Stimulated activated CD4-positive, alpha-beta T cell treated with anti-CD3 and anti-CD28 coated beads, Interleukin-2, amount 100 ng/mL, for 24 hours (primary cell): ENCODE measurements around the gene MAP3K21.

Experiments
- DNase-seq, 2 donors: peaks; one replicate each; pipeline ENCODE4 v3.0.0-alpha.2; 2020

Gene MAP3K21

DNA sequence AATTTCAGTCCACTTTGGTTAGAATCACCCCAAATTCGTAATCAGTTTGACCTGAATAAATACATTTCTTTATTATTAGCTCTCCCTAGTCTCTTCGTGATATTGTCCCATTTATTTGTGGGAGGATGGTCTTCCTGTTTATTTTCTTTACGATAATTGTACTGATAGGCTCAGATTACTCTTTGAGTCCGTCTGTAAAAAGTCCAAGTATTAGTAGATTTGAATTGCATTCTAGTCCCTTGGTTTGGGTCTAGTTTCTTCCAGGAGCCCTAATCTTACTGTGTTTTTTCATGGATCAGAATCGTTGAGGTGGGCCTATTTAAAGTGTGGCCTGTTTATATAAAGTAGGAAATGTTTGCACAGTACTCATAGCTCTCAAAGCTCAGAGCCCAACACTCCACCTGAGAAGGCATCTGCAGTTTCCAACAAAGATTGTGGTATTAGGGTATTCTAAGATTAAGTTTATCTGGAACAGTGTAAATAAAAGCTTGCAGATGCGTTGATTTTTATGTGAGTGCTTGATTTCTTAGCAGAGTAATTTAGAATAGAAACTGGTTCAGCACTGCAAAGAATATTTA lies 33.1 kb downstream of the MAP3K21 start:
- no peak for DNase-seq

DNA sequence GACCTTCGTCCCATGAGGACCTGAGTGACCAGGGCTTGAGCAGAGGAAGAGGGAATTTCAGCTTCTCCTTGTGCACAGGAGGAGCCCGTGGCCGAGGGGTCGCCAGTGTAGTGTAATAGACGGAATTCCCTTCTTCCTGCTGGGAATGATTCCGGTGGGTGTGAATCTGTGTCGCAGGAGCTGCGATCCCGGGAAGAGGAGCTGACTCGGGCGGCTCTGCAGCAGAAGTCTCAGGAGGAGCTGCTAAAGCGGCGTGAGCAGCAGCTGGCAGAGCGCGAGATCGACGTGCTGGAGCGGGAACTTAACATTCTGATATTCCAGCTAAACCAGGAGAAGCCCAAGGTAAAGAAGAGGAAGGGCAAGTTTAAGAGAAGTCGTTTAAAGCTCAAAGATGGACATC lies 34.4 kb downstream of the MAP3K21 start:
- DNase-seq: no peak

DNA sequence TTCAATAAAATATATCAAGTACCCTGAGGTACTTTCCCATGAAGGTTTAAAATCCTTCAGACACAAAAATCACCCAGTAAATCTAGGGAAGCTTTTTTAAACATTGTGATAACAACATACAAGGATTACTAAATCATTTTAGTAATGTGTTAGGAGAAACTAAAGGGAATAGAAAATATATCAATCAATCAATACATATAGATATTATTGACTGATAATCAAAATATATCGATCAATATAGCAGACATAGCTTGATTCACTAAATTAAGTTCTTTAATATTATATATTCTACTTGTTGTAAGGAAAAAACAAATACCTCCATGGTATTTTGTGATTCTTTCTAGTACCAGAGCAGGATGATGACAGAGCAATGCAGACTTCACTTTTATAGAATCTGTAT lies 35.2 kb downstream of the MAP3K21 start:
- DNase-seq: no peak

DNA sequence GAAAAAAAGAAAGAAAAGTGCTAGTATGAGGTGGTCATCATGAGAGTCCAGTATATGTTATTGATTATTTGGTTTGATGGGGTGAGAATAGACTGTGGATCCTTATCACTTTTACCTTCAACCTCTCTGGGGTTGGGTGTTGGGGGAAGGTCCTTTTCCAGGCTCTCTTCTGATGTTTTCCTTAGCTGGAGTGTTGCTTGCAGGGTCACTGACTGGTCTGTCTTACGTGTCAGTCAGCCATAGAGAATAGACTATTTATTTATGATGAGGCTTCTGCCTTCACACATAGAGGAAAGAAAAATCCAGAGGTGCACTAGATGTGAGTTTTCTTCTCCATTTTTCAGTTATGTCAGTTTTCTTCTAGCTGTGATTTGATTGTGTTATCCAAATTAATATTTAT lies 36.5 kb downstream of the MAP3K21 start:
- DNase-seq: no peak

DNA sequence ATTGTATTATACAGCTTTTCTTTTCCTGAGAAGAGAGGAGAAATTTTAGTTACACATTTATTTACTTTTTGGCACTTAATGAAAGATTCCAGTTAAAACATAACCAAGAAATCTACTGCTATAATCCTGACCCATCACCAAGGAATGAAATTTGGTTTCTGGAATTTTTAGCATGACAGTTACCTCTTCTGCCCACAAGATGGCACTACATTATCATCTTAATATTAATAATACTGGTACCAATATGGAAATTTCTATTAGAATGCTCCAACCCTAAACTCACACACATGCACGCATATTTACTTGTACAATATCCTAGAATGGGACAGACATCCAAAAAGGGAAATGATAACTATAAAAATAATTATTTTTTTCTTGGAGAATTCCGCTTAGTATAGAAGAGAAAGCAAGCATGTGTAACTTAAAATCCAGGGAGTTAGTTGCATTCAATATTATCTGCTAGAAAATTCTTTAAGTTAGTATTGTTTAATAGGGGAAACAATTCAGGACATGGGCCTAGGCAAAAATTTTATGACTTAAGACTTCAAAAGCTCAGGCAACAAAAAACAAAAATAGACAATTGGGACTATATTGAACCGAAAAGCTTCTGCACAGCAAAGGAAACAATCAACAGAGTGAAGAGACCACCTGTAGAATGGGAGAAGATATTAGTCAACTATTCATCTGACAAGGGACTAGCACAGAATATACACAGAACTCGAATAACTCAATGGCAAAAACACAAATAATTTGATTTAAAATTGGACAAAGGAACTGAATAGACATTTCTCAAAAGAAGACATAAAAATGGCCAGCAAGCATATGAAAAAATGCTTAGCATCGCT lies 37.4 kb downstream of the MAP3K21 start:
- DNase-seq: no peak

DNA sequence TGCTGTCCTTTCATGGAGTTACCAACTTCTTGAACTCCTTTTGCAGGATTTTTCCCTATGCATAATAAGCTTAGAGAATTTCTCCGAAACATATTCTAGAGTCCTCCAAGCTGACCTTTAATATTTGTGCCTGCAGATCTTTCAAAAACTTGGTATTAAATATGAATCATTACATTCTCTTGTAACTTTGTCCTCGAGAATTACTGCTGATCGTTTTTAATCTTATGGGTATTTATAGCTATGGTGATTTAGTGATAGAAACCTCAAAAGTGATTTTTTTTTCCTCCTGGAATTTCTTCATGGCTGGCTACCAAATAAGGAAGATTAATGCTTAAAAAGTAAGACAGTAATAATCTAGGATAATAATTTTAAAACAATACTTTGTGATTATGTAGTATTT lies 39.1 kb downstream of the MAP3K21 start:
- DNase-seq: no peak

DNA sequence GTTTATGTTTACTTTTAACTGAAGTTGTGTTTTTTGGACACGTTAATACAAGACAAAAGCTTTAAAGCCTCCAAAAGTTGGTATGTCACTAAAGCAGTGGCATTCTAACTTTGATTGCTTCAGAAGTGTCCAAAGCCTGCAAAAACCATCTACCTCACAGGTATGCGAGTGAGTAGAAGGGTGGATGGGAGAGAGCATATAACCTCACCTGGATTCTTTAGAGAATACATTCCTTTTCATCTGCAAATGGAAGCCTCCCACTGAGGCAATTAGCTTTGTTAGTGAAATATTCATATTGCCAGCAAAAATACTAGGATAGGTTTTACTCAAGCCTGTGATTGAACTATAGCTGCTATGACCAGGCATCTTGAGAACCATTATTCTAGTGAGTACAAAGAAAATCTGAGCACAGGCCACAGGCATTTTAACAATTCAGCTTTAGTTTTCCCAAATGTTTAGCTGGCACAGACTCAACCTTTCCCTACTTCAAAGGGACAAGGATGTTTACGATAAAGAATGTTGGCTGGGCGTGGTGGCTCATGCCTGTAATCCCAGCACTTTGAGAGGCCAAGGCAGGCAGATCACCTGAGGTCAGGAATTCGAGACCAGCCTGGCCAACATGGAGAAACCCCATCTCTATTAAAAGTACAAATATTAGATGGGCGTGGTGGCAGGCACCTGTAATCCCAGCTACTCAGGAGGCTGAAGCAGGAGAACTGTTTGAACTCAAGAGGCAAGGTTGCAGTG lies 39.7 kb downstream of the MAP3K21 start:
- no peak for DNase-seq

DNA sequence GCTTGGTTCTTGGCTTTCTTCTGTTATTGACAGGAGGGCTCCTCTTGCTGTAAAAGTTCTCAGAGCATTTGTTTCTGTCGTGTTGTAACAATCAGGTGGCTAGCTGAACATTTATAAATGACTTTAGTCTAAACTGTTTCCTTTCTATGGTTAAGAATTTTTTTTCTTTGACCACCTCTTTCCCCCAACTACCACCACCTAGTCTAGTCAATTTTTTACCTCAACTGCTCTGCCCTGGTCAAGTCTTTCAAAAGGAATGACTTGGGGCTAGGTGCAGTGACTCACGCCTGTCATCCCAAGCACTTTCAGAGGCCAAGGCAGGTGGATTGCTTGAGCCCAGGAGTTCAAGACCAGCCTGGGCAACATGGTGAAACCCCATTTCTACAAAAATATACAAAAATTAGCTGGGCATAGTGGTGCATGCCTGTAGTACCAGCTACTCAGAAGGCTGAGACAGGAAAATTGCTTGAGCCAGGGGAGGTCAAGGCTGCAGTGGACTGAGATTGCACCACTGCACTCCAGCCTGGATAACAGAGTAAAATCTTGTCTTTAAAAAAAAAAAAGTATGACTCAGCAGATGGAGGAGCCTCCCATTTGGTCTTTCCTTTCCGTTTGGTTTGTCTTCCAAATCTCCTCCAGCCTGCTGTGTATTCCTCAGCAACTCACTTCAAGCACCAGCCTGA lies 40.7 kb downstream of the MAP3K21 start:
- no peak for DNase-seq

DNA sequence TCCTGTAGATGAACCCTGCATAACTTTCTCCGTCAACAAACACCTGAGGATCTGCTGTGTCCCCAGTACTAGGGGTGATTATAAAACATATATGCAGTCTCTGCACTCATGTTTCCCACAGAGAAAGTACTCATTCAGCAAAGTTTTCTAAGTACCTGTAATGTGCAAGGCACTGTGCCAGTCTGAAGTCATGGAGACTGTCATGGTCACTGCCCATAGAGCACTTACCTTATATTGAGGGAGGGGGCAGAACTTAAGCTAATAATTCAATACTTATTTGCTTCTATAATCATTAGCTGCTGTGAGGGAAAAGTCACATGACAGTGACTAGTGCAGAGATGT lies 41.2 kb downstream of the MAP3K21 start:
- no peak for DNase-seq

DNA sequence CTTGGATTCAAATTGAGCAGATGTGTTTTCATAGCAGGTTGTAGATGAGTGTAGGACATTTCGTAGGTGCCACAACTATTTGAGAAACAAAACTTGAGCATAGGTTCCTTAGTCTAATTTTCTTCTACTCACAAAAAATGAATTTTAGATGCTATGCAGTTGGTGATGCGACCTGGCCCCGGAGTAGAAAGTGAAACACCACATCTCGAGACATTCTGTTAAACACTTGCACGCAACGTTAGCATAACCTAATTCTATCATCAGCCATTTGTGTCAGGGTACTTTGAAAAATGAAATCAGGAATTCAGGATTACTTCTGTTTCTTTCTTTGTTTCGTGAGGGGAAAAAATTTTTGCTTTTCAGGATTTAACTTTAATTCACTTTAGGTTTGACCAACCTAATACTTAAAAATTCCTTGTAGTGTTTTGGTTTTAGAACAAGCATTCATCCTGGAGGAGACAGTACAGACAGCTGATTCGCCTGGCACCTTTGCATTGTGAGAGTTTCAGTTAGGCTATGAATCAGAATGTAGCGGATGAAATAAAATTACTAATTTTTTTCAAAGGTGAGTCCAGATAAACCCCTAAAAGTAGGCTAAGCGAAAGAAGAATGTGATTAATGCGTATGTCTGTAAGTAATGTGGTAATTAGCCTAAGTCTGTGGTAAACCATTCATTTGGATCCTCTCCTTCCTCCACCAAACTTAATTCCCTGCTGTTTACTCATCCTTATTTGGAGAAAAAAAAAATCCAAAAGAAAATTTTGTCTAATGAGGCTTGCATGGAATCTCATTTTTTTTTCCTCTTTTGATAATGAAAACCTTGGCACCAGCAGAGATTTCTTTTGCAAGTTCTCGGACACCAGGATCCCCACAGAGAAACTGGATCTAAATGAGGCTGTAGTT lies 44.9 kb downstream of the MAP3K21 start:
- no peak for DNase-seq

DNA sequence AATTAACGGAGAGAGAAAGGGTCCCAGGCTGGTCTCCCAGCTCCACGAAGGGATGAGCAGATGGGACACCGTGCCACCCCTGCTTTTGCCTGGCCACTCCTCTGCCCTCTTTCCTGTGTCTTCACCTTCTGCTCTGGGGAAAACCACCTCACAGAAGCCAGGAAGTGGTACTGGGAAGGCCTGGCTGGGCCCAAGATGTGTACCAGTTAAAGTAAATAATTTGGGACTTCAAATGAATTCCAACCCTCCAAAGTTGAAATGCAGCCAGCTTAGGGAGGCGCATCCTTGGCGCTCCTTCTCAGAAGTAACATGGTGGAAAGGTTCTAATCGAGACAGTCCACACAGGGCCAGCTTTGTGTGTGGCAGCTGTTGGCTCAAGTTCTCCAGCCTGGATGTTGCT lies 45.7 kb downstream of the MAP3K21 start:
- DNase-seq: no peak

DNA sequence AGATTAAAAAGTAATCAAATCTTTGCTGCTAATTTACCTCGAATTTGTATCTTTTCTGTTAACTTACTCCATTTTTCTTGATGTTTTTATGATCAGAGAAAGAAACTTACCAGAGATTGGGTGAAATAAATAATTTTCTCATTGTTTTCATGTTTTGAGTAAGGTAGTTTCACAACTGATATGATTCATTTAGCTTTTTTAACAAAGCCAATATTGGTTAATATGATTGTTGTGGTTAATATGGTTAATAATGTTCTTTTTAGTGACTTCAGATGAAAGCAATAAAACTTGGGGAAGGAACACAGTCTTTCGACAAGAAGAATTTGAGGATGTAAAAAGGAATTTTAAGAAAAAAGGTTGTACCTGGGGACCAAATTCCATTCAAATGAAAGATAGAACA lies 48.1 kb downstream of the MAP3K21 start:
- no peak for DNase-seq

DNA sequence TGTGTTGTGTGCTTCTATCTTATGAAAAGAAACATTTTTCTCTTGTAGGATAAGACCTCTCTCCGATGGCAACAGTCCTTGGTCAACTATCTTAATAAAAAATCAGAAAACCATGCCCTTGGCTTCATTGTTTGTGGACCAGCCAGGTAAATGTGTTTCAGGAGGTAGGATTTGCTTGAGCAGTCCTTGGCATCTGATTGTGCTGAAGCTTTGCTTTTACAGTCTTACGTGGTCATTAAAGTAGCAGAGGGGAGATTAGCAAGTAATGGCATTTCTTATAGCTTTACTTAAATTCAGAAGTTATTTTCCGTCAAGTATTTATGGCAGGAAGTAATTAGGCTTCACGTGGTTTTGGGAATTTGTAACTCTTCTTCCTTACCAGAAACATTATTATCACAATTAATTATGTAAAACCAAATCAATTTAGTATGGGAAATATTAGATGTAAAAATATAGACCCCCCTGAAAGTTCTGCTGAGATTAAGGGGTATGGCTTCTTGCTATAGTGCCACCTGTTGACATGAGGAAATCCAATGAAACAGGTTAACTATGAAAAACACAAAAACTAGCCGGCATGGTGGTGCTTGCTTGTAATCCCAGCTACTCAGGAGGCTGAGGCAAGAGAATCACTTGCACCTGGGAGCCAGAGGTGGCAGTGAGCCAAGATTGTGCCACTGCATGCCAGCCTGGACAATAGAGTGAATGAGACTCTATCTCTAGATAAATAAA lies 49.0 kb downstream of the MAP3K21 start:
- no peak for DNase-seq

DNA sequence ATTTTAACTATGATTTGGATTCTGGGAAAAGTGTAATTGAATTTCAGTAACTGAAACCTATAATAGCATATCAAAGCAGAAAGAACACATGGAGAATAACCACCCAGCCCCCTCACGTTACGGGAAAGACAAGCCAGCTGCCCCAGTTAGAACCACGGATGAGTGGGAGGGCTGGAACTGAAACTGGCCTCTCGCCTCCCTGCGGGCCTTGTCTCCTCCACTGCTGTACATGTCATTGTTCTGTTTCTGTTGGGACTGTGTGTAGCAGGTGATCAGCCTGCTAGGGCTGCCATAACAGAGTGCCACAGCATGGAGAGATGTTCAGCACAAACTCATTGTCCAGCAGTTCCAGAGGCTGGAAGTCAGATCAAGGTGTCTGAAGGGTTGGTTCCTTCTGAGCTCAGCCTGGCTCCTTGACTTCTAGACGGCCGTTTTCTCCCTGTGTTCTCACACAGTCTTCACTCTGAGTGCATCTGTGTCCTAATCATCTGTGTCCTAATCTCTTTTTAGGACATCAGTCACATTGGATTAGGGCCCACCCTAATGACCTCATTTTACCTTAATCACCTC lies 52.4 kb downstream of the MAP3K21 start:
- no peak for DNase-seq

DNA sequence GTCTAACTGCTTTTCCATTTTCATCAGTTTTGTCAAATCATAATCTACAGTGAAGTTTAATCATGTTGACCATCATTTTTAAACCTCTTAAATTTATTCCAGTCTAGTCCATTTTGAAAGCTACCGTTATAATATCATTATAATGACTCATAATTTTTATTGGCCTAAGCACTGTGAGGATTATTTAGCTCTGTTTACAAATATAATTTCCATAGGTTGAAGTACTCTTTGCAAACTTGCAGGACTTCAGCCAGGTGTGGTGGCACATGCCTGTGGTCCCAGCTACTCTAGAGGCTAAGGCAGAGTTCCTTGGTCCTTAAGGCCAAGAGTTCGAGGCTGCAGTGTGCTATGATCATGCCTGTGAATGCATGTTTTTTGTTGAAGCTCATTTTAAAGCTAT lies 54.3 kb downstream of the MAP3K21 start:
- DNase-seq: no peak

DNA sequence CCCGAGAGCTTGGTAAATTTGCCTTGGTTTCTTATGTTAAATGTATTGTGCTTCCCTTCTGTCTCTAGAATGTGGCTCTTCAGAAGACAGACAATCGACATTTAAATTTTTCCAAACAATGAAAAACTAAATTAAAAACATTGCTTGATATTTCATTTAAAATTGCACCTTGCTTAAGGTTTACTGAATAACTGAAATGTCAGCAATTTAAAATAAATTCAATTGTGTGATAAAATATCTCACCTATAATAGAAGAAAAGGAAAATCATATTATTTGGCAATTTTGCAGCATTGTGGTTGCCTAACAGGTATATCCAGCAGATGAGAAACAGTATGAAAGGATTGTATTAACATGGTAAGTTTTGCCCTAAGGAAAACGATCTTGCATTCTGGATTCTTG lies 56.5 kb downstream of the MAP3K21 start:
- no peak for DNase-seq

DNA sequence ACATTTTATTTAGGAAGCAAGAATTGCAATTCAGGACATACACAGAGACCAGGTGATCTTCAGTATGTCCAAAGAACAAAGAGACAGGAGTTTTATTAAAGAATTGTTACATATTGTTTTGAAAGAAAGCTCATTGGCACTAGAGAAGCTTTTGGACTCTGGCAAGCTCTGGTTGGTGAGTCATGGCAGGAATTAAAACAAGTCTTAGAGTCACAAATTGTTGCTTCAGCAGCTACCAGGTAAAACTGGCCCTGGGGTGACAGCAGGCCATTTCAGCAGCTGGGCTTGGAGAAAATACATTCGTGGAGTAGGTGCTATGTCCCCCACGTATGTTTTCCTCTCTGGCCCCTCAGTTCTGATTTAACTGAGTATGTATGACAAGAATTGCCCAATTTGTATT lies 58.8 kb downstream of the MAP3K21 start:
- no peak for DNase-seq

DNA sequence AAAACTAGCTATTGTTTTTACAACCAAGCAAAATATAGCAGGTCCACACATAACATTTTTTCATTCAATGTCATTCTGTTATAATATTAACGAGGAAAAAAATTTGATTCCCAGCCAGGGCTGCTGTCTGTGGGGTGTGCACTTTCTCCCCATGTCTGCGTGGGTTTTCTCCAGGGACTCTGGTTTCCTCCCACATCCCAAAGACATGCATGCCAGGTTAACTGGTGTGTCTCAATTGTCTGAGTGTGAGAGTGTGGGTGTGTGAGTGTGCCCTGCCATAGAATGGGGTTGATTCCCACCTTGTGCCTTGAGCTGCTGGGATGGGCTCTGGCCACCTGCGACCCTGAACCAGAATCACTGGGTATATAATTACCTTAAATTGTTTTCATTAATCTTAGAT lies 60.1 kb downstream of the MAP3K21 start:
- DNase-seq: no peak

DNA sequence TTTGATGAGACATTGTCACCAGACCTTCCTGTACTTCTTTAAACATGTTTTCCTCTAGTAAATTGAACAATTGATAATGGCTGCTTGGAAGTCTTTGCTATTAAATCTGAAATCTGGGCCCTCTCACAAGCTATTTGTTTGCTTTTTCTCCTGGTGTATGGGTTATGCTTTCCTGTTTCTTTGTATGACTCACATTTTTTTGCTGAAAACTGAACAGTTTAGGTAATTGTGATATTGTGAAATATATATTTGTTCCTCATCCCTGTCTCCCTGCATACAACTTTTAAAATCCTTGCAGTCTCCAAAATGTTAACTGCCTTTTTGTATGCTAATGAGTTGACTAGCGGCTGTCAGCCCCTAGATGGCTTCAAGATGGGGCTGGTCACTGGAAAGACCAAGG lies 61.6 kb downstream of the MAP3K21 start:
- DNase-seq: no peak

DNA sequence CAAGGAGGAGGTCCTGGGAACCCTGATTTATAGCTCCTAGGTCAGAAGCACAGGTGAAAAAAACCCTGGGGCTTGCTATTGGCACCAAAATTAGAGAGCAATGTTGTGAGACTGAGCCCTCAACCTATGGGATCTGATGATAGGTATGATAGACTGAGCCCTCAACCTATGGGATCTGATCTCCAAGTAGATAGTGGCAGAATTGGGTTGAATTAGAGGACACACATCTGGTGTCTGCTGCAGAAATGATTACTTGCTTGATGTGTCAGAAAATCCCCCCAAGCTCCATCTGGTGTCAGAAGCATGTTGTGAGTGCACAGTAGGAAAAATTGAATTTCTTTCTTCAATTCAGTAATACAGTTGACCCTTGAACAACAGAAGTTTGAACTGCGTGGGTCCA lies 62.4 kb downstream of the MAP3K21 start:
- no peak for DNase-seq
